LNCAP (cell line): ENCODE data around the gene CHST12.

Experiments used
- CTCF ChIP-seq: fragments of 450-650 bp; IDR thresholded peaks from 2 replicates; pipeline ENCODE4 v1.5.1; 2017; ENCODE audit warnings: mild to moderate bottlenecking

CHST12 gene

DNA sequence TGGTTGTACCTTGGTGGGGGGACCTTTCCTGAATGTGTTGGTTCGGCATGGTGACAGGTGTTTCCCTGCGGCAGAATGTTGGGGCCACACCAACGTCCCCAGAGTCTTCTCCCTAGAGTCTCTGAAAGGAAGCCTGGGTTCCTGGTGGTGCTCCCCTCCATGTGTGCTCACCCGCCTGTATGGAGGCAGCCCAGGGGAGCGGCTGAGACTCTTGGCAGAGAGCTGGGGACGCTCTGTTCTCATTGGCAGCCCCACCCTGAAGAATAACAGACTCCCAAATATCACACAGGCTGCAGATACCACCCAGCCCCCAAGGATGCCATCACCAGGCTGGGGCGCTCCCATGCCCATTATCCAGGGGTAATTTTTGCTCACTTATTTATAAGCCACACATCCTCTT, 34.8 kb downstream of the CHST12 start:
- TF ChIP-seq CTCF = no peak

DNA sequence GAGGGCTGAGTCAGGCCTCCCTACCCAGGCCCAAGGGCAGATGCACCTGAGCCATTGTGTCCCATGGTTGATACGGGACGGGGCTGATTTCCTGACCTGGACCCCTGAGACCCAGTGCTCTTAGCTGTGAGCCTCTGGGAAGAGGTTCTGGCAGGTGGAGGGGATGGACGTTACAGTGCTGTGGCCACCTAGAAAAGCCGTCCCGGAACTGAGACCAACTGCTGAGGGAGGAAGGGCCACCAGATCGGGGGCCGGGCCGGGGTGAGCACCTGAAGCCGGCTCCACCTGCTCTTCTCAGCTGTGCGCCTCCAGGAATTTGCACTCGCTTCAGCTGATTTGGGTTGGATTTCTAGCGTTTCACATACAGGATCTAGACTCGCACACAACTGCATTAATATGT, 35.4 kb downstream of the CHST12 start:
- no peak for TF ChIP-seq CTCF

DNA sequence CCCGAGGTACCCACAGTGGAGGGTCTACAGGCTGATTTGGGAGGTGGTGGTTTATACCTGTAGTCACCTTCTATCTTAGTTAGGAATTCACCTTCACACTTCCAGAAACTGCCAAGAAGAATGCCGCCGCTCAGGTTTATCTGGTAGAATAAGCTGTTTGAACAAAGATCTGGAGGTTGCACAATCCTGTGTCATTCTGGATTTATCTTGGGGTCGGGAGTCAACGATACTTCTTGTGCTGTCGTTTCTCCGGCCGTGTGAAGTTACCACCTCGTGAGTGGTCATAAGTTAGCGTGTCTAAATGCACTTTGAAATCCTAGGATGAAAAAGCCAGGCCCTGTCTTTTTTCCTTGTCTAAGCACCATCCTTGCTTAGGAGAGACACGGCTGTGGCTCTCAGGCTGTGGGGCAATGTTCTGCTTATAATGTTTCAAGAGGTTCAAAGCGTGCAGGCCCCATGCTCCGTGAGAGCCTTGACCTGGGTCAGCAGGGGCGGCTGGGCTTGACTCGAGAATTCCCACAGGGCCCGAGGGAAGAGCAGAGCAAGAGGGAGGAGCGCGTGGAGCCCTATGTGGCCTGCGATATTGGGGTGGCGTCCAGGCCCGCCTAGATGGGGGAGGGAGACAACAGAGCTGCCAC, 37.3 kb downstream of the CHST12 start:
- no peak for TF ChIP-seq CTCF

- no peak for TF ChIP-seq CTCF
Measured at GRCh38 chr7:2441430-2442058, 38.1 kb downstream of the CHST12 start.

- TF ChIP-seq CTCF = no peak
Measured at GRCh38 chr7:2443491-2443890, 40.1 kb downstream of the CHST12 start.

GRCh38 chr7:2444476-2444875, 41.1 kb downstream of the CHST12 start:
- no peak for TF ChIP-seq CTCF

DNA sequence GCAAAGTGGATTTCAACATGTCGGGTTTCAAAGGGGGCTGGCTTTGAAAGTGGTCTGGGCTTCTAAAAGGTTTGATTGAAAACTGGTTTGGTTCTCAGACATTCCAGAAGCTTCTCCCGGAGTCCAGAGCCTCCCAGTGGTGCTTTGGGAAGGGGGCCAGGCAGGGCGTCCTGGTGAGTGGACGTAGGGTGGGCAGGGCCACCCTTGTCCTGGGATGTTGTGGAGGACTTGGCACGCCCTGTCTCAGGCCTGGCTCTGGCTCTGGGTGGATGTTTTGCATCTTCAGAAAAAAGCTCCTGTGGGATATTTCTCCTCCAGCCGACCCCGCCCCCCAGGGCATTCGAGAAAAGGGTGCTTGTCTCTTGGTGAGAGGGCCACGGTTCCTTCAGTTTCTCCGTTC, 41.6 kb downstream of the CHST12 start:
- TF ChIP-seq CTCF = no peak
